ENCODE measurements around the gene CREG2.

- no peak for TF ChIP-seq POLR2A (IDR thresholded peaks at IDR 0.05; ENCODE audit: low read depth, low read length)
- no peak for TF ChIP-seq POLR2AphosphoS5 (IDR thresholded peaks at IDR 0.05; ENCODE audit: low read depth, low read length)
- no peak for TF ChIP-seq TAF1 (IDR thresholded peaks at IDR 0.05; ENCODE audit: borderline replicate concordance, low read depth, low read length)
Observed at GRCh38 chr2:101433465-101433864, 46.2 kb upstream of the CREG2 start.

Data from GM12892 (cell line).